ENCODE results near the gene CBX4.

CBX4 gene

GRCh38 chr17:79819534-79820276 lies 19.5 kb downstream of the CBX4 start:
- intact Hi-C loops (cut with DNase I): no loop called here

GRCh38 chr17:79819085-79819484 lies 20.2 kb downstream of the CBX4 start:
- intact Hi-C loops (cut with DNase I): no loop called here
- no peak for DNase-seq

More at GRCh38 chr17:79819534-79820276, 19.5 kb downstream of the CBX4 start:
- no peak for DNase-seq

- intact Hi-C loops (cut with DNase I): no loop called here
- no peak for DNase-seq
Observed at GRCh38 chr17:79818026-79818758, 21.0 kb downstream of the CBX4 start.

GRCh38 chr17:79815836-79816461 lies 23.3 kb downstream of the CBX4 start:
- intact Hi-C loops (cut with DNase I): no loop called here
- no peak for DNase-seq

- intact Hi-C loops (cut with DNase I): no loop called here
- DNase-seq: peak in 6 of 42 donors; percentile 26 to 66 (median 50)
Observed at GRCh38 chr17:79814974-79815835, 24.0 kb downstream of the CBX4 start.

GRCh38 chr17:79814127-79814973 lies 24.9 kb downstream of the CBX4 start:
- intact Hi-C loops (cut with DNase I): no loop called here
- no peak for DNase-seq

GRCh38 chr17:79813297-79814126 lies 25.7 kb downstream of the CBX4 start:
- no peak for DNase-seq
- intact Hi-C loops (cut with DNase I): no loop called here

GRCh38 chr17:79812353-79813258 lies 26.6 kb downstream of the CBX4 start:
- intact Hi-C loops (cut with DNase I): no loop called here
- no peak for DNase-seq

- DNase-seq: no peak
- intact Hi-C loops (cut with DNase I): loop anchor here (2.0 kb wide), 1 partner anchor 27 kb away; the partner anchor contains the start of gene CBX4
Observed at GRCh38 chr17:79811868-79812352, 27.3 kb downstream of the CBX4 start.

- DNase-seq: peak in 23 of 42 donors; percentile 29 to 80 (median 57)
Observed at GRCh38 chr17:79811011-79811867, 28.0 kb downstream of the CBX4 start.

GRCh38 chr17:79810130-79811010 lies 28.9 kb downstream of the CBX4 start:
- intact Hi-C loops (cut with DNase I): loop anchor here (2.0 kb wide), 1 partner anchor 28 kb away; the partner anchor contains the start of gene CBX4
- DNase-seq: peak; percentile 48 to 90 (median 80)

More at GRCh38 chr17:79811011-79811867, 28.0 kb downstream of the CBX4 start:
- intact Hi-C loops (cut with DNase I): loop anchor here (2.0 kb wide), 1 partner anchor 28 kb away; the partner anchor contains the start of gene CBX4

- no peak for DNase-seq
- intact Hi-C loops (cut with DNase I): loop anchor here (2.0 kb wide), 1 partner anchor 29 kb away; the partner anchor contains the start of gene CBX4
Observed at GRCh38 chr17:79809530-79810129, 29.6 kb downstream of the CBX4 start.

- intact Hi-C loops (cut with DNase I): no loop called here
- peak in 7 of 42 donors; percentile 15 to 63 (median 46) for DNase-seq
Observed at GRCh38 chr17:79808763-79809529, 30.3 kb downstream of the CBX4 start.
